Measurements from ENCODE around the gene FAM234B. TPM values are rescaled to one million over a fixed set of nuclear protein-coding genes. Genes with fewer than 3 reads are reported as not detected.
A peak's percentile ranks its signal among the peaks of the same experiment; 100 is the strongest.

FAM234B gene
- polyA plus RNA-seq, 2 donors, result 0.84 to 1.1 TPM

GRCh38 chr12:13000616-13000924, 43.6 kb upstream of the FAM234B start:
- Histone ChIP-seq H3K27me3 (ENCODE audit: control insufficient read depth in 1 of 2, insufficient read depth in 2 of 2, low read length in 2 of 2) (no peaks in the 10 kb centered on the region), H3K4me1 (ENCODE audit: control insufficient read depth in 2 of 2, insufficient read depth in 2 of 2, low read length in 1 of 2) (peaks cover 0 to 8% of the 10 kb centered on the region in 2 donors), H3K4me3 (ENCODE audit: low read depth in 1 of 2, low read length in 2 of 2) (peak overlapping the region; percentile 69 to 83), H3K9me3 (ENCODE audit: control insufficient read depth in 2 of 2, insufficient read depth in 1 of 2, low read depth in 1 of 2, low read length in 1 of 2) (no peaks in the 10 kb centered on the region), H3K36me3 (ENCODE audit: control insufficient read depth in 2 of 2, insufficient read depth in 2 of 2, low read length in 1 of 2) (no peaks in the 10 kb centered on the region), H3K27ac (ENCODE audit: low read depth in 2 of 2, low read length in 1 of 2) (peak overlapping the region; percentile 91 to 96)
- WGBS, 2 donors, result 0% methylated on average over 15 to 16 of the region's 16 CpGs

- no peaks in the 10 kb centered on the region for H3K27me3 ChIP-seq (ENCODE audit: control insufficient read depth in 1 of 2, insufficient read depth in 2 of 2, low read length in 2 of 2)
- H3K27ac ChIP-seq (ENCODE audit: low read depth in 2 of 2, low read length in 1 of 2), result peak overlapping the region; percentile 91 to 96
- 1% methylated on average over 76 to 82 of the region's 82 CpGs for WGBS, 2 donors
- H3K9me3 ChIP-seq (ENCODE audit: control insufficient read depth in 2 of 2, insufficient read depth in 1 of 2, low read depth in 1 of 2, low read length in 1 of 2), result no peaks in the 10 kb centered on the region
- peaks cover 0 to 8% of the 10 kb centered on the region in 2 donors for H3K4me1 ChIP-seq (ENCODE audit: control insufficient read depth in 2 of 2, insufficient read depth in 2 of 2, low read length in 1 of 2)
- H3K36me3 ChIP-seq (ENCODE audit: control insufficient read depth in 2 of 2, insufficient read depth in 2 of 2, low read length in 1 of 2), result no peaks in the 10 kb centered on the region
- H3K4me3 ChIP-seq (ENCODE audit: low read depth in 1 of 2, low read length in 2 of 2), result peak overlapping the region; percentile 69 to 83
Measured at GRCh38 chr12:13000925-13001774, 43.0 kb upstream of the FAM234B start.

DNA sequence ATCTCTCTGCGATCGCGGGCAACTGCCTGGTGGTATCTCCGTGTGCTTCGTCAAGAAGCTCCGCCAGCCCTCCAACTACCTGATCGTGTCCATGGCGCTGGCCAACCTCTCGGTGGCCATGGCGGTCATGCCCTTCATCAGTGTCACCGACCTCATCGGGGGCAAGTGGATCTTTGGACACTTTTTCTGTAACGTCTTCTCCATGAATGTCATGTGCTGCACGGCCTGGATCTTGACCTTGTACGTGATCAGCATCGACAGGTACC, 42.5 kb upstream of the FAM234B start:
- WGBS, 2 donors, result 53 to 57% methylated on average over 16 of the region's 16 CpGs
- H3K4me3 ChIP-seq (ENCODE audit: low read depth in 1 of 2, low read length in 2 of 2), result peak overlapping the region; percentile 69 to 83
- peaks cover 0 to 8% of the 10 kb centered on the region in 2 donors for H3K4me1 ChIP-seq (ENCODE audit: control insufficient read depth in 2 of 2, insufficient read depth in 2 of 2, low read length in 1 of 2)
- no peaks in the 10 kb centered on the region for H3K36me3 ChIP-seq (ENCODE audit: control insufficient read depth in 2 of 2, insufficient read depth in 2 of 2, low read length in 1 of 2)
- H3K27ac ChIP-seq (ENCODE audit: low read depth in 2 of 2, low read length in 1 of 2), result peak overlapping the region; percentile 91 to 96
- no peaks in the 10 kb centered on the region for H3K9me3 ChIP-seq (ENCODE audit: control insufficient read depth in 2 of 2, insufficient read depth in 1 of 2, low read depth in 1 of 2, low read length in 1 of 2)
- H3K27me3 ChIP-seq (ENCODE audit: control insufficient read depth in 1 of 2, insufficient read depth in 2 of 2, low read length in 2 of 2), result no peaks in the 10 kb centered on the region

DNA sequence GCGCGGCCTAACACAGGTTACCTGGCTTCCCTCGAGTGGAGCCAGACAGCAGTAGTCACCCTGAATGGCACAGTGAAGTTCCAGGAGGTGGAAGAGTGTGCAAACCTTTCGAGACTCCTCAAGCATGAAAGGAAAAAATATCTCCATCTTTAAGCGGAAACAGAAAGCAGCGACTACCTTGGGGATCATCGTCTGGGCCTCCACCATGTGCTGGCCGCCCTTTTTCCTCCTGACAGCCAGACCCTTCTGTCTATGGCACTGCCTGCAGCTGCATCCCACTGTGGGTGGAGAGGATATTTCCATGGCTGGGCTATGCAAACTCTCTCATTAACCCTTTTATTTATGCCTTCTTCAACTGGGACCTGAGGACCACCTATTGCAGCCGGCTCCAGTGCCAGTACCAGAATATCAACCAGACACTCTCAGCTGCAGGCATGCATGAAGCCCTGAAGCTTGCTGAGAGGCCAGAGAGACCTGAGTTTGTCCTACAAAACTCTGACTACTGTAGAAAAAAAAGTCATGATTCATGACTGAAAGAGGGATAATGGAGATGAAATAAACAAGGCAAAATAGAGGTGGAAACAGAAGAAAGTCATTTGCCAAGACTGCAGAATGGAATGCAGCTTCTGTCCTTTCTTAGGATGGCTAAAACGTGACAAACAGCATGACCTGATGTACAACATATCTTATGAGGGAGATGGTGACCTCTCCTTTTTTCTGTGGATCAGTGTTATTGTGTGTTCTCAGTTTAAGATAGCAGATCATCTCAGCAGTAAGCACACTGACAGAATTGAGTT, 41.7 kb upstream of the FAM234B start:
- H3K9me3 ChIP-seq (ENCODE audit: control insufficient read depth in 2 of 2, insufficient read depth in 1 of 2, low read depth in 1 of 2, low read length in 1 of 2), result no peaks in the 10 kb centered on the region
- no peak overlapping the region for H3K4me3 ChIP-seq (ENCODE audit: low read depth in 1 of 2, low read length in 2 of 2)
- peaks cover 0 to 8% of the 10 kb centered on the region in 2 donors for H3K4me1 ChIP-seq (ENCODE audit: control insufficient read depth in 2 of 2, insufficient read depth in 2 of 2, low read length in 1 of 2)
- H3K27ac ChIP-seq (ENCODE audit: low read depth in 2 of 2, low read length in 1 of 2), result no peak overlapping the region
- H3K36me3 ChIP-seq (ENCODE audit: control insufficient read depth in 2 of 2, insufficient read depth in 2 of 2, low read length in 1 of 2), result no peaks in the 10 kb centered on the region
- no peaks in the 10 kb centered on the region for H3K27me3 ChIP-seq (ENCODE audit: control insufficient read depth in 1 of 2, insufficient read depth in 2 of 2, low read length in 2 of 2)
- 96% methylated on average over 10 of the region's 10 CpGs for WGBS, 2 donors

GRCh38 chr12:13004361-13004760, 39.8 kb upstream of the FAM234B start:
- WGBS, 2 donors, result 80 to 82% methylated on average over 3 of the region's 3 CpGs
- Histone ChIP-seq H3K27me3 (ENCODE audit: control insufficient read depth in 1 of 2, insufficient read depth in 2 of 2, low read length in 2 of 2) (no peaks in the 10 kb centered on the region), H3K27ac (ENCODE audit: low read depth in 2 of 2, low read length in 1 of 2) (no peak overlapping the region), H3K36me3 (ENCODE audit: control insufficient read depth in 2 of 2, insufficient read depth in 2 of 2, low read length in 1 of 2) (no peaks in the 10 kb centered on the region), H3K9me3 (ENCODE audit: control insufficient read depth in 2 of 2, insufficient read depth in 1 of 2, low read depth in 1 of 2, low read length in 1 of 2) (no peaks in the 10 kb centered on the region), H3K4me1 (ENCODE audit: control insufficient read depth in 2 of 2, insufficient read depth in 2 of 2, low read length in 1 of 2) (peaks cover 0 to 8% of the 10 kb centered on the region in 2 donors), H3K4me3 (ENCODE audit: low read depth in 1 of 2, low read length in 2 of 2) (no peak overlapping the region)

DNA sequence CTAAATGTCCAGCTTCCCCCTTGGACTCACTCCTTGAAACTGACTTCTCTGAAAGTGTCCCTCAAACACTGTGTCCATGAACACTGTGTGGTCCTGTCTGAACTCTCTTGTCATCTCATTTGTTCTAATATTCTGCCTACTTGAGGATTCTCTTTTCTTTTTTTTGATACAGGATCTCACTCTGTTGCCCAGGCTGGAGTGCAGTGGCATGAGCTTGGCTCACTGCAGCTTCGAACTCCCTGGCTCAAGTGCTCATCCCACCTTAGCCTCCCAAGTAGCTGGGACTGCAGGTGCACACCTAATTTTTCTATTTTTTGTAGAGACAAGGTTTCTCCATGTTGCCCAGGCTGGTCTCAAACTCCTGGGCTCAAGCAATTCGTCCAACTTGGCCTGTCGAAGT, 39.2 kb upstream of the FAM234B start:
- Histone ChIP-seq H3K36me3 (ENCODE audit: control insufficient read depth in 2 of 2, insufficient read depth in 2 of 2, low read length in 1 of 2) (no peaks in the 10 kb centered on the region), H3K4me3 (ENCODE audit: low read depth in 1 of 2, low read length in 2 of 2) (no peak overlapping the region), H3K27me3 (ENCODE audit: control insufficient read depth in 1 of 2, insufficient read depth in 2 of 2, low read length in 2 of 2) (no peaks in the 10 kb centered on the region), H3K9me3 (ENCODE audit: control insufficient read depth in 2 of 2, insufficient read depth in 1 of 2, low read depth in 1 of 2, low read length in 1 of 2) (no peaks in the 10 kb centered on the region), H3K4me1 (ENCODE audit: control insufficient read depth in 2 of 2, insufficient read depth in 2 of 2, low read length in 1 of 2) (peaks cover 0 to 8% of the 10 kb centered on the region in 2 donors), H3K27ac (ENCODE audit: low read depth in 2 of 2, low read length in 1 of 2) (no peak overlapping the region)
- 46 to 76% methylated on average over 3 of the region's 3 CpGs for WGBS, 2 donors

DNA sequence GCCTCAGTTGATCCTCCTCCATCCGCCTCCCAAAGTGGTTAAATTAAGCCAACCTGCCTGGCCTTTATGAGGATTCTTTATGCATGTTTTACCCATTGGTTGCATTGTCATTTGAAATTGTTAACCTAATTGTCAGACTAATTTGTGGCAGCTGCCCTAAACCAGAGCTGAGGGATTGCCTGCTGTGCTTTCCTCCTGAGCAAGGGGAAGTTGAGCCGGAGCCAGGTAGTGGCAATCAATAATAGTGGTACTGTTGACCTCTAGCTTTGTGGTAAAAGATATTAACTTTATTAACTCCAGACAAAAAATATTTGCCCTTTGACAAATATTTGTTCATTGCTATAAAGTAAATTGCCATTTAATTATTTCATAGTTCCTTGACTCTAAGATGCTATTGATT, 38.5 kb upstream of the FAM234B start:
- Histone ChIP-seq H3K27ac (ENCODE audit: low read depth in 2 of 2, low read length in 1 of 2) (no peak overlapping the region), H3K4me3 (ENCODE audit: low read depth in 1 of 2, low read length in 2 of 2) (no peak overlapping the region), H3K36me3 (ENCODE audit: control insufficient read depth in 2 of 2, insufficient read depth in 2 of 2, low read length in 1 of 2) (no peaks in the 10 kb centered on the region), H3K4me1 (ENCODE audit: control insufficient read depth in 2 of 2, insufficient read depth in 2 of 2, low read length in 1 of 2) (peaks cover 0 to 8% of the 10 kb centered on the region in 2 donors), H3K27me3 (ENCODE audit: control insufficient read depth in 1 of 2, insufficient read depth in 2 of 2, low read length in 2 of 2) (no peaks in the 10 kb centered on the region), H3K9me3 (ENCODE audit: control insufficient read depth in 2 of 2, insufficient read depth in 1 of 2, low read depth in 1 of 2, low read length in 1 of 2) (no peaks in the 10 kb centered on the region)
- 70 to 95% methylated on average over 2 of the region's 2 CpGs for WGBS, 2 donors

DNA sequence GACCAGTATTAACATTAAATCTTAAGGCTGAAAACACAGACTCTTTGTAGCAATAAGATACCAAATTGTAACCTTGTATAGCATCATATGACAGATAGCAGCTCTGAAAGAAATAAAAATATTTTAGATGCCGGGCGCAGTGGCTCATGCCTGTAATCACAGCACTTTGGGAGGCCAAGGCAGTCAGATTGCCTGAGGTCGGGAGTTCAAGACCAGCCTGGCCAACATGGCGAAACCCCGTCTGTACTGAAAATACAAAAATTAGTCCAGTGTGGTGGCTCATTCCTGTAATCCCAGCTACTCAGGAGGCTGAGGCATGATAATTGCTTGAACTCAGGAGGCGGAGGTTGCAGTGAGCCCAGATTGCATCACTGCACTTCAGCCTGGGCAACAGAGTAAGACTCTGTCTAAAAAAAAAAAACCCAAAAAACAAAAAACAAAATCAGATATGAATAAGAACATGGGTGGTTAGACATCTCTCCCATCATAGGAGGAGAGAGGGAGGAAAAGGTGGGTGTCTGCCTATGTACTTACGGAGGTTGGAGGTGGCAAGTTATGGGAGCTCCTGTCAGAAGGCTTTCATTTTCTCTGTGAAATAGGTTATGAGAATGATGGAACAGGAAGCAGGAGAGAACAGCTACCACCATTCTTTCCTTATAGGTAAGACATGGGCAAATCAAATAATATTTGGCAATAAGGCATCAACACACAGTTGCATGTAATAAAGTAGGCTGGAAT, 36.5 kb upstream of the FAM234B start:
- Histone ChIP-seq H3K27me3 (ENCODE audit: control insufficient read depth in 1 of 2, insufficient read depth in 2 of 2, low read length in 2 of 2) (no peaks in the 10 kb centered on the region), H3K9me3 (ENCODE audit: control insufficient read depth in 2 of 2, insufficient read depth in 1 of 2, low read depth in 1 of 2, low read length in 1 of 2) (no peaks in the 10 kb centered on the region), H3K27ac (ENCODE audit: low read depth in 2 of 2, low read length in 1 of 2) (no peak overlapping the region), H3K4me3 (ENCODE audit: low read depth in 1 of 2, low read length in 2 of 2) (no peak overlapping the region), H3K36me3 (ENCODE audit: control insufficient read depth in 2 of 2, insufficient read depth in 2 of 2, low read length in 1 of 2) (no peaks in the 10 kb centered on the region), H3K4me1 (ENCODE audit: control insufficient read depth in 2 of 2, insufficient read depth in 2 of 2, low read length in 1 of 2) (no peaks in the 10 kb centered on the region)
- 93 to 96% methylated on average over 7 of the region's 7 CpGs for whole genome bisulfite sequencing, 2 donors

GRCh38 chr12:13008741-13009380, 35.3 kb upstream of the FAM234B start:
- Histone ChIP-seq H3K4me1 (ENCODE audit: control insufficient read depth in 2 of 2, insufficient read depth in 2 of 2, low read length in 1 of 2) (no peaks in the 10 kb centered on the region), H3K4me3 (ENCODE audit: low read depth in 1 of 2, low read length in 2 of 2) (no peak overlapping the region), H3K27ac (ENCODE audit: low read depth in 2 of 2, low read length in 1 of 2) (no peak overlapping the region), H3K36me3 (ENCODE audit: control insufficient read depth in 2 of 2, insufficient read depth in 2 of 2, low read length in 1 of 2) (no peaks in the 10 kb centered on the region), H3K9me3 (ENCODE audit: control insufficient read depth in 2 of 2, insufficient read depth in 1 of 2, low read depth in 1 of 2, low read length in 1 of 2) (no peaks in the 10 kb centered on the region), H3K27me3 (ENCODE audit: control insufficient read depth in 1 of 2, insufficient read depth in 2 of 2, low read length in 2 of 2) (no peaks in the 10 kb centered on the region)
- WGBS, 2 donors, result 77 to 81% methylated on average over 5 of the region's 5 CpGs

Measured in esophagus (tissue), 2 donors.